ENCODE data around the gene MCF2L2. TPM values are rescaled to one million over a fixed set of nuclear protein-coding genes. Genes with fewer than 3 reads are reported as not detected.

Gene MCF2L2
- total RNA-seq, 6 experiments from 2014 or later = 0.14 TPM; not detected in 5

DNA sequence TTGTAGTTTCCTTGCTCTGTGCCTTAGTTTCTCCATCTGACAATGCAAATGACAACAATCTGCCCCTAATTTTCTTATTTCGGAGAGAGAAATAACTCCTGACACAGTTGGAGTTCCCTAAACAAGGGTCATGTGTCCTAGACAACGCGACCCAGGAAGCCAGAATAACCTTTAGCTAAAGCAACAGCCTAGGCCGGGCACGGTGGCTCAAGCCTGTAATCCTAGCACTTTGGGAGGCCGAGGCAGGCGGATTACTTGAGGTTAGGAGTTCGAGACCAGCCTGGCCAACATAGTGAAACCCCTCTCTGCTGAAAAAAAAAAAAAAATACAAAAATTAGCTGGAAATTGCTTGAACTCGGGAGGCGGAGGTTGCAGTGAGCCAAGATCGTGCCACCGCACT, 49.9 kb downstream of the MCF2L2 start:
- Mint-ChIP-seq H3K27ac (no peak overlapping the region), H3K4me1 (ENCODE audit: low read depth) (peaks cover 25% of the 10 kb centered on the region), H3K9me3 (no peaks in the 10 kb centered on the region)

DNA sequence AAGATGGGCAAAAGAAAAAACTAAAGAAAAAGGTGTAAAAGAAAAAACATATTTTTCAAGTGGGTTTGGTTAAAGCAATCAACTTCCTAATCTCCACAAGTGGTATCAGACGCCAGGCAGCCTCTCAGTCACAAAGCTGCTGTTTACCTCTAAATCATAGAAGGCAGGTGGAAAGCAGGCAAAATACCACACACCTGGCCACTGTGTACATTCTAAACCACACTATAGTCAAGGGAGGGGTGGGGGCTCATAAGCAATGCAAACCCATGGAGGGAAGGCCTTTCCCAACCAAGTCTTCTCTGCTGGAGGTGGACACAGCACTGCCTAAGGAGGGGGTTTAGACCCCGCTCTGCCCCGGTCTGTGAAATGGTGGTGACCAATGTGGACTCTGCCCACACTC, 50.4 kb downstream of the MCF2L2 start:
- no peak for DNase-seq
- H3K4me3 Mint-ChIP-seq = no peak overlapping the region
- no peak for TF ChIP-seq CTCF (IDR thresholded peaks at IDR 0.05)
- no peaks in the 10 kb centered on the region for H3K36me3 Mint-ChIP-seq (ENCODE audit: low read depth)
- H3K27ac Mint-ChIP-seq = no peak overlapping the region
- H3K27me3 Mint-ChIP-seq (ENCODE audit: insufficient read depth) = peaks cover 28% of the 10 kb centered on the region
- no peaks in the 10 kb centered on the region for H3K9me3 Mint-ChIP-seq
- H3K4me1 Mint-ChIP-seq (ENCODE audit: low read depth) = peaks cover 25% of the 10 kb centered on the region

More for the DNA sequence above, 49.9 kb downstream of the MCF2L2 start:
- no peaks in the 10 kb centered on the region for H3K36me3 Mint-ChIP-seq (ENCODE audit: low read depth)
- no peak overlapping the region for H3K4me3 Mint-ChIP-seq
- no peak for TF ChIP-seq CTCF (IDR thresholded peaks at IDR 0.05)
- no peak for DNase-seq
- H3K27me3 Mint-ChIP-seq (ENCODE audit: insufficient read depth) = peaks cover 25% of the 10 kb centered on the region

DNA sequence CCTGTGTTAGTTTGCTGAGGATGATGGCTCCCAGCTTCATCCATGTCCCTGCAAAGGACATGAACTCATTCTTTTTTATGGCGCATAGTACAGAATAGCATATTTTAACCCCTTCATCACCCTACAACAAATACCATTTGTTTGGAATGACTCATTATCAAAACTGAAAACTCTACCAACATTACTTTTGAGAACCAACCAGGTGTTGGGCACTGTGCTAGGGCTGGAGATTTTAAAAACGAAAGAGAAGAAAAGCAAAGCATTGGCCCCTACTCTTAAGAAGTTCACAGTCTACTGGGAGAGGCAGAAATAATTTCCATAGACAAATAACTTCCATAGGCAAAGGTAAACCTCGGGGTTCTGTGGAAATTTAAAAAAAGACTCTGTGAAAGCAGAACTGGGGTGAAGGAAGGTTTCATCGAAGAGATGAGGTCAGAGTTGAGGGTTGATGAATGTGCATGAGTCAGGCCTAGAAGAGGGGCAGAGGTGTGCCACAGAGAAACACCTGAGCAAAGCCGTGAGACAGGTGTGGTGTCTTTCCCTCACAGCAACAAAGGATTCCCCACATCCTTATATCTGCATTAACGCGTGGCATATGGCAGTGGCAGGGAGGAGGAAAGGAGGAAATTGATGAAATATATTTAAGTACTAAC, 51.0 kb downstream of the MCF2L2 start:
- DNase-seq = no peak
- TF ChIP-seq CTCF (IDR thresholded peaks at IDR 0.05) = no peak
- Mint-ChIP-seq H3K36me3 (ENCODE audit: low read depth) (no peaks in the 10 kb centered on the region), H3K4me3 (no peak overlapping the region), H3K4me1 (ENCODE audit: low read depth) (peaks cover 24% of the 10 kb centered on the region), H3K9me3 (no peaks in the 10 kb centered on the region), H3K27me3 (ENCODE audit: insufficient read depth) (peaks cover 28% of the 10 kb centered on the region), H3K27ac (no peak overlapping the region)

DNA sequence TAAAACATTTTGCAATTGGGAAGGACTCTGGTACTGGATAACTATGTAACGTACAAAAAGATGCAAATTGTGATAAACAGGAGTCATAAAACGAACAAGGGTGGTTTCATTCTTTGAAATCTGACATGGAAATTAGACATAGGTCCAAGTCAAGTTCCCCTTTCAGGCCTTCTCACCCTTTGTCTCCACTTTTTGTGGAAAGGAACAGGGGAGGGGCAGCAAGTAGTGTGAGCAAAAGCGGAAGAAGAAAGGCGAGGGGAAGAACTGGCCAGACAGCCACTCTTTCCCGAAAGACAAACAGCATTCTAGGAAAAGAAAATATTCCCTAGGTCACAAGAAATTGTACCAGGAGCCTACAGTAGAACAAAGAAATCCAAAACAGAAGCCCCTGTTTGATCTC, 52.6 kb downstream of the MCF2L2 start:
- H3K4me1 Mint-ChIP-seq (ENCODE audit: low read depth) = peaks cover 14% of the 10 kb centered on the region
- H3K36me3 Mint-ChIP-seq (ENCODE audit: low read depth) = no peaks in the 10 kb centered on the region
- no peak overlapping the region for H3K27ac Mint-ChIP-seq
- peaks cover 28% of the 10 kb centered on the region for H3K27me3 Mint-ChIP-seq (ENCODE audit: insufficient read depth)
- H3K4me3 Mint-ChIP-seq = no peak overlapping the region
- H3K9me3 Mint-ChIP-seq = no peaks in the 10 kb centered on the region
- no peak for DNase-seq
- TF ChIP-seq CTCF (IDR thresholded peaks at IDR 0.05) = no peak

GRCh38 chr3:183375337-183375736, 53.1 kb downstream of the MCF2L2 start:
- H3K27me3 Mint-ChIP-seq (ENCODE audit: insufficient read depth) = peaks cover 28% of the 10 kb centered on the region
- peaks cover 18% of the 10 kb centered on the region for H3K4me1 Mint-ChIP-seq (ENCODE audit: low read depth)
- no peaks in the 10 kb centered on the region for H3K9me3 Mint-ChIP-seq
- no peak for TF ChIP-seq CTCF (IDR thresholded peaks at IDR 0.05)
- H3K36me3 Mint-ChIP-seq (ENCODE audit: low read depth) = no peaks in the 10 kb centered on the region
- no peak overlapping the region for H3K27ac Mint-ChIP-seq
- no peak for DNase-seq
- no peak overlapping the region for H3K4me3 Mint-ChIP-seq
